Central memory CD8-positive, alpha-beta T cell (primary cell): ENCODE data around the gene CHD5.

Experiments used
- ATAC-seq: fragments of 150-1000 bp; cut with Tn5 transposase; replicated peaks from 2 replicates; pipeline ENCODE4 v1.10.0; 2022; ENCODE audit warnings: mild to moderate bottlenecking, moderate FRiP score, moderate number of reproducible peaks; ENCODE audit not compliant: poor library complexity, severe bottlenecking; ENCODE audit errors: extremely low read depth
- DNase-seq, 2 donors: peaks; one replicate each; pipeline ENCODE4 v3.0.0; 2021; ENCODE audit warnings: low spot score in 2 of 2
- H3K27ac Mint-ChIP-seq: one replicate; pipeline ENCODE4 v1.8.0; 2022; ENCODE audit warnings: low read depth, mild to moderate bottlenecking, moderate library complexity, mixed read lengths
- H3K27me3 Mint-ChIP-seq: one replicate; pipeline ENCODE4 v1.8.0; 2022; ENCODE audit warnings: mixed read lengths
- H3K36me3 Mint-ChIP-seq: one replicate; pipeline ENCODE4 v1.8.0; 2022; ENCODE audit warnings: mild to moderate bottlenecking, moderate library complexity, mixed read lengths; ENCODE audit not compliant: insufficient read depth
- H3K4me1 Mint-ChIP-seq: one replicate; pipeline ENCODE4 v1.8.0; 2022; ENCODE audit warnings: mixed read lengths
- H3K4me3 Mint-ChIP-seq: one replicate; pipeline ENCODE4 v1.8.0; 2022; ENCODE audit warnings: mild to moderate bottlenecking, moderate library complexity, mixed read lengths
- H3K9me3 Mint-ChIP-seq: one replicate; pipeline ENCODE4 v1.8.0; 2022; ENCODE audit warnings: mixed read lengths

The CHD5 gene

GRCh38 chr1:6141592-6141991, 38.5 kb downstream of the CHD5 start:
- H3K36me3 Mint-ChIP-seq = no peaks in the 10 kb centered on the region
- H3K4me3 Mint-ChIP-seq = no peak overlapping the region
- H3K9me3 Mint-ChIP-seq = no peaks in the 10 kb centered on the region
- H3K4me1 Mint-ChIP-seq = no peaks in the 10 kb centered on the region
- H3K27me3 Mint-ChIP-seq = peaks cover 7% of the 10 kb centered on the region
- H3K27ac Mint-ChIP-seq = no peak overlapping the region
- ATAC-seq (no peak), DNase-seq (no peak)

GRCh38 chr1:6140413-6140812, 39.7 kb downstream of the CHD5 start:
- no peaks in the 10 kb centered on the region for H3K27me3 Mint-ChIP-seq
- no peaks in the 10 kb centered on the region for H3K4me1 Mint-ChIP-seq
- no peak for DNase-seq
- no peaks in the 10 kb centered on the region for H3K9me3 Mint-ChIP-seq
- H3K36me3 Mint-ChIP-seq = no peaks in the 10 kb centered on the region
- H3K27ac Mint-ChIP-seq = no peak overlapping the region
- no peak for ATAC-seq
- H3K4me3 Mint-ChIP-seq = no peak overlapping the region

GRCh38 chr1:6137758-6138157, 42.4 kb downstream of the CHD5 start:
- Mint-ChIP-seq H3K27me3 (peaks cover 7% of the 10 kb centered on the region), H3K4me3 (no peak overlapping the region), H3K36me3 (no peaks in the 10 kb centered on the region), H3K27ac (no peak overlapping the region), H3K4me1 (no peaks in the 10 kb centered on the region), H3K9me3 (no peaks in the 10 kb centered on the region)
- DNase-seq = no peak
- no peak for ATAC-seq

GRCh38 chr1:6136516-6137220, 43.5 kb downstream of the CHD5 start:
- no peak for ATAC-seq
- Mint-ChIP-seq H3K36me3 (no peaks in the 10 kb centered on the region), H3K4me1 (no peaks in the 10 kb centered on the region), H3K27ac (peak overlapping the region; percentile 24), H3K27me3 (peaks cover 7% of the 10 kb centered on the region), H3K4me3 (no peak overlapping the region), H3K9me3 (no peaks in the 10 kb centered on the region)
- no peak for DNase-seq

GRCh38 chr1:6134741-6135510, 45.2 kb downstream of the CHD5 start:
- H3K4me1 Mint-ChIP-seq = no peaks in the 10 kb centered on the region
- no peak for ATAC-seq

GRCh38 chr1:6134206-6134605, 45.9 kb downstream of the CHD5 start:
- no peaks in the 10 kb centered on the region for H3K9me3 Mint-ChIP-seq
- H3K4me1 Mint-ChIP-seq = no peaks in the 10 kb centered on the region
- ATAC-seq (no peak), DNase-seq (no peak)
- peaks cover 7% of the 10 kb centered on the region for H3K27me3 Mint-ChIP-seq
- no peaks in the 10 kb centered on the region for H3K36me3 Mint-ChIP-seq
- no peak overlapping the region for H3K27ac Mint-ChIP-seq
- H3K4me3 Mint-ChIP-seq = no peak overlapping the region

More at GRCh38 chr1:6134741-6135510, 45.2 kb downstream of the CHD5 start:
- Mint-ChIP-seq H3K36me3 (no peaks in the 10 kb centered on the region), H3K4me3 (no peak overlapping the region), H3K27me3 (peaks cover 7% of the 10 kb centered on the region), H3K9me3 (no peaks in the 10 kb centered on the region), H3K27ac (no peak overlapping the region)
- no peak for DNase-seq

- Mint-ChIP-seq H3K36me3 (no peaks in the 10 kb centered on the region), H3K9me3 (no peaks in the 10 kb centered on the region), H3K4me1 (no peaks in the 10 kb centered on the region), H3K27ac (no peak overlapping the region), H3K4me3 (no peak overlapping the region), H3K27me3 (peaks cover 7% of the 10 kb centered on the region)
- DNase-seq (no peak), ATAC-seq (no peak)
Observed at GRCh38 chr1:6133146-6133895, 46.8 kb downstream of the CHD5 start.

- no peak overlapping the region for H3K27ac Mint-ChIP-seq
- ATAC-seq (no peak), DNase-seq (no peak)
- no peaks in the 10 kb centered on the region for H3K36me3 Mint-ChIP-seq
- H3K27me3 Mint-ChIP-seq = peaks cover 13% of the 10 kb centered on the region
- H3K9me3 Mint-ChIP-seq = no peaks in the 10 kb centered on the region
- H3K4me1 Mint-ChIP-seq = peaks cover 5% of the 10 kb centered on the region
- no peak overlapping the region for H3K4me3 Mint-ChIP-seq
Observed at GRCh38 chr1:6131561-6131960, 48.6 kb downstream of the CHD5 start.

GRCh38 chr1:6130596-6130995, 49.5 kb downstream of the CHD5 start:
- DNase-seq (no peak), ATAC-seq (no peak)
- H3K4me1 Mint-ChIP-seq = peaks cover 7% of the 10 kb centered on the region
- no peak overlapping the region for H3K4me3 Mint-ChIP-seq
- no peak overlapping the region for H3K27ac Mint-ChIP-seq
- no peaks in the 10 kb centered on the region for H3K36me3 Mint-ChIP-seq
- H3K9me3 Mint-ChIP-seq = no peaks in the 10 kb centered on the region
- H3K27me3 Mint-ChIP-seq = peaks cover 22% of the 10 kb centered on the region

GRCh38 chr1:6130036-6130435, 50.1 kb downstream of the CHD5 start:
- H3K9me3 Mint-ChIP-seq = no peaks in the 10 kb centered on the region
- peaks cover 7% of the 10 kb centered on the region for H3K4me1 Mint-ChIP-seq
- no peak overlapping the region for H3K4me3 Mint-ChIP-seq
- H3K27me3 Mint-ChIP-seq = peaks cover 24% of the 10 kb centered on the region
- H3K27ac Mint-ChIP-seq = no peak overlapping the region
- H3K36me3 Mint-ChIP-seq = no peaks in the 10 kb centered on the region
- DNase-seq = no peak
- no peak for ATAC-seq

GRCh38 chr1:6129313-6129712, 50.8 kb downstream of the CHD5 start:
- H3K36me3 Mint-ChIP-seq = no peaks in the 10 kb centered on the region
- H3K27me3 Mint-ChIP-seq = peaks cover 19% of the 10 kb centered on the region

GRCh38 chr1:6128276-6129081, 51.6 kb downstream of the CHD5 start:
- H3K36me3 Mint-ChIP-seq = no peaks in the 10 kb centered on the region
- no peak overlapping the region for H3K4me3 Mint-ChIP-seq
- no peak overlapping the region for H3K27ac Mint-ChIP-seq
- ATAC-seq (no peak), DNase-seq (no peak)
- peaks cover 19% of the 10 kb centered on the region for H3K27me3 Mint-ChIP-seq
- peaks cover 7% of the 10 kb centered on the region for H3K4me1 Mint-ChIP-seq
- H3K9me3 Mint-ChIP-seq = no peaks in the 10 kb centered on the region

More at GRCh38 chr1:6129313-6129712, 50.8 kb downstream of the CHD5 start:
- Mint-ChIP-seq H3K4me3 (no peak overlapping the region), H3K9me3 (no peaks in the 10 kb centered on the region), H3K4me1 (peaks cover 7% of the 10 kb centered on the region), H3K27ac (no peak overlapping the region)
- ATAC-seq (no peak), DNase-seq (no peak)
